GM21367 (cell line): ENCODE measurements around the gene FOXR1.
"Not testable (repeated sequence)": the region's sequence is repeated elsewhere in the genome, so short reads cannot be mapped to it uniquely, and the experiment has no call there.

ENCODE experiments used
- ATAC-seq: cut with Tn5 transposase; IDR thresholded peaks from one replicate; pipeline ENCODE4 v1.9.1; 2021; ENCODE audit not compliant: unreplicated experiment

FOXR1 gene

GRCh38 chr11:118996926-118997626 is 25.5 kb downstream of the FOXR1 start:
- no peak for ATAC-seq

- peak; percentile 85 for ATAC-seq
Measured at GRCh38 chr11:118997627-118998387, 26.2 kb downstream of the FOXR1 start, which contains the start of gene CENATAC. Gene CENATAC (plus strand): TSS chr11:118998138. CDS start chr11:118998198, 60 bp downstream.

- ATAC-seq = peak; percentile 13
Measured at GRCh38 chr11:118998388-118998717, 26.8 kb downstream of the FOXR1 start.

DNA sequence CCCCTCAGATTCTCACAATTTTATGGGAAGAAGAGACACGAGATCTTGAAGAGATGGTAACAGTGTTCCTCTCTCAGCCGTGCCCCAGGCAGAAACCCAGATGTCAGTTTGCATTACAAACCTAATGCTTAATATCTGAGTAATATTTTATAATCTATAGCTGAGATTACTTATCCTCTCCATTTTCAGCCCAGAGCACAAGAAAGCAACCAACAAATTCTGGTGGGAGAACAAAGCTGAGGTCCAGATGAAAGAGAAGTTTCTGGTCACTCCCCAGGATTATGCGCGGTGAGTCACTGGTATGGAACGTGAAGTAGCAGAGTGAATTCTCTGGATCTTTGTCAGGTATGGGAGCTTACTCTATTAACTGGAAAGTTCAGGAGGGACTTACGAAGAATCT is 27.3 kb downstream of the FOXR1 start:
- no peak for ATAC-seq

DNA sequence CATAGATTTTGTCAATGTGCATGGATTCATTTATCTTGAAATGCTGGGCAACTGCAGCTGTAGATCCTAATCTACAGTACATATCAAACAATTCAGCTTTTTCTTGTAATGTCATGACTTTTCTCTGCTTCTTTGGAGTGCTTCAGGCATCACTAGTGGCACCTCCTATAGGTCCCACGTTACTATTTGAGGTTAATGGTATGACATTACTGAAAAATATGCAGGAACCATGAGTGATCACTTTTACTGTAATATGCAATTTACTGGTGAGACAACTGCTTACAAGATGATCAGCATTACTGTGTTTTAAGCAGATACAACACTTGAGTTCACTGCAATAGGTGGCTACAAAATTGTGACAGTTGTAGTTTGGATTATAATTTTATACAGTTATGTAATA is 29.3 kb downstream of the FOXR1 start:
- no peak for ATAC-seq

GRCh38 chr11:119006656-119007055 is 35.1 kb downstream of the FOXR1 start:
- no peak for ATAC-seq

DNA sequence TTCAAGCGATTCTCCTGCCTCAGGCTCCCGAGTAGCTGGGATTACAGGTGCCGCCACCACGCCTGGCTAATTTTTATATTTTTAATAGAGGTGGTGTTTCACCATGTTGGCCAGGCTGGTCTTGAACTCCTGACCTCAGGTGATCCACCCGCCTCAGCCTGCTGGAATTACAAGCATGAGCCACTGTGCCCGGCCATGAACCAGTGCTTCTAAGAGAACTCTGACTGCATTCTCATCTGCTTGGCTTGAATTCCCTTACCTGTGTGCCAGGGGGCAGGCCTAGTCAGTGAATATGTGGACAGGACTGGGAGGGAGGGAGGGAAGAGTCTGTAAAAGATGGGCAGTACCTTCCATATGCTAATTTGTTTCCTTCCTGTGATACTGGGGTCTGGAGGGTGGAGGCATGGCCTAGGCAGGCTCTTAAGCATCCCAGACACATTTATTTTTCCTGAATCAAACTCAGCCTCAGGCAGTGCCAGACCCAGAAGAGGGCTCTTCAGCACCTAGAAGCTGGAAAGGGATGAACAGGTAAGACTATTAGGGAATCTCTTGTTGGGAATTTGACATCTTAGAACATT is 40.0 kb downstream of the FOXR1 start:
- ATAC-seq = no peak

GRCh38 chr11:119012629-119013170 is 41.1 kb downstream of the FOXR1 start:
- ATAC-seq = no peak

- no peak for ATAC-seq
Measured at GRCh38 chr11:119014209-119014924, 42.8 kb downstream of the FOXR1 start.

DNA sequence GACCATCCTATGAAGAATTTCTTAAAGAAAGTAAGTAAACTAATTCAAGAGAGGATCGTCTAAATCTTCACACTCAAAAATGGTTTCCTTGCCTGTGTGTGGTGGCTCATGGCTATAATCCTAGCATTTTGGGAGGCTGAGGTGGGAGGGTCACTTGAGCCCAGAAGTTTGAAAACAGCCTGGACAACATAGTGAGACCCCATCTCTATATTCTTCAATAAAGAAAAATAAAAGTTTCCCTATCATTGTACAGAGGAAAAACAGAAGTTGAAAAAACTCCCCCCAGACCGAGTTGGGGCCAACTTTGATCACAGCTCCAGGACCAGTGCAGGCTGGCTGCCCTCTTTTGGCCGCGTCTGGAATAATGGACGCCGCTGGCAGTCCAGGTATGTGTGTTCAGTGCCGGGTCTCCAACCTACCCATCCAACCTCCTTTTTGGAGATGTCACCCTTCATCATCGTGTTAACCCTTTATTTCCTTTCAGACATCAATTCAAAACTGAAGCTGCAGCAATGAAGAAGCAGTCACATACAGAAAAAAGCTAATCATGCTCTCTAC is 43.6 kb downstream of the FOXR1 start:
- ATAC-seq = no peak

DNA sequence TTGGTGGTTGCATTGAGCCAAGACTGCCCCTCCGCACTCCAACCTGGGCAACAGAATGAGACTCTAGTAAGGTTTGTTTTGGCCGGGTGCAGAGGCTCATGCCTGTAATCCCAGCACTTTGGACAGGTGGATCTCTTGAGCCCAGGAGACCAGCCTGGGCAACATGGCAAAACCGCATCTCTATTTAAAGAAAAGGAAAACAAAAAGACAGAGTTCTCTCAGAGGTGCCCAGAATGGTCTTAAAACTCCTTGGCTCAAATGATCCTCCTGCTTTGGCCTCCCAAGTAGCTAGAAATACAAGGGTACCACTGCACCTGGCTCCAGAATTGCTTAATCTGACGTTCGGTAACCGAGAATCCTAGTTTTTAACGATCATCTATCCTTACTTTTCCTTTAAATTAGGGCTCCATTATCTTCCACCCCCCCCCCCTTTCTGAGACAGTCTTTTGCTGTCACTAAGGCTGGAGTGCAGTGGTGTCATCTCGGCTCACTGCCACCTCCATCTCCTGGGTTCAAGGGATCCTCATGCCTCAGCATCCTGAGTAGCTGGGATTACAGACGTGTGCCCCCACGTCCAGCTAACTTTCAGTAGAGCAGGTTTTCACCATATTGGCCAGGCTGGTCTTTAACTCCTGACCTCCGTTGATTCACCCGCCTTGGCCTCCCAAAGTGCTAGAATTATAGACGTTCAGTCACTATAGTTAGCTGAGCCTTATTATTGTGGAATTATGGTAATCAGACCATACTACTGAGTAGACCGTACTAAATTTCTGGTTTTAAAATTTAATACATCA is 44.9 kb downstream of the FOXR1 start:
- ATAC-seq = no peak

DNA sequence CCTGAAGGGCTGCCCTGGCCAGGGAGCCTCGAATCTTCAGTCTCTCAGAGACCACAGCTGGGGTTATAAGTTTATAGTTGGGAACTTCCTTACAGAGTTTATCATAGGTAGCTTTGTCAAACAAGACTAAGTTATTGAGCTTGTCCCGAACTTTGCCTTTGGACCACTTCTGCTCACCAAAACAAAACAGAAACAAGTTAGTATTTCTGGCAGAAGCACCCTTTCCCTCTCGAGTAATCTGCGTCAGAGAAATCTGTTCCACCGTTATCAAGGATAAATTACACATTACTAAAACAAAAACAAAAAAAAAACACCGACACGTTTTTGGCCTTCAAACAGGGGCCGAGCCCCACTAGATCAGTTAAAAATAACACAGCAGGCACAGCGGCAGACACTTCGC is 45.8 kb downstream of the FOXR1 start:
- ATAC-seq = not testable (repeated sequence)

DNA sequence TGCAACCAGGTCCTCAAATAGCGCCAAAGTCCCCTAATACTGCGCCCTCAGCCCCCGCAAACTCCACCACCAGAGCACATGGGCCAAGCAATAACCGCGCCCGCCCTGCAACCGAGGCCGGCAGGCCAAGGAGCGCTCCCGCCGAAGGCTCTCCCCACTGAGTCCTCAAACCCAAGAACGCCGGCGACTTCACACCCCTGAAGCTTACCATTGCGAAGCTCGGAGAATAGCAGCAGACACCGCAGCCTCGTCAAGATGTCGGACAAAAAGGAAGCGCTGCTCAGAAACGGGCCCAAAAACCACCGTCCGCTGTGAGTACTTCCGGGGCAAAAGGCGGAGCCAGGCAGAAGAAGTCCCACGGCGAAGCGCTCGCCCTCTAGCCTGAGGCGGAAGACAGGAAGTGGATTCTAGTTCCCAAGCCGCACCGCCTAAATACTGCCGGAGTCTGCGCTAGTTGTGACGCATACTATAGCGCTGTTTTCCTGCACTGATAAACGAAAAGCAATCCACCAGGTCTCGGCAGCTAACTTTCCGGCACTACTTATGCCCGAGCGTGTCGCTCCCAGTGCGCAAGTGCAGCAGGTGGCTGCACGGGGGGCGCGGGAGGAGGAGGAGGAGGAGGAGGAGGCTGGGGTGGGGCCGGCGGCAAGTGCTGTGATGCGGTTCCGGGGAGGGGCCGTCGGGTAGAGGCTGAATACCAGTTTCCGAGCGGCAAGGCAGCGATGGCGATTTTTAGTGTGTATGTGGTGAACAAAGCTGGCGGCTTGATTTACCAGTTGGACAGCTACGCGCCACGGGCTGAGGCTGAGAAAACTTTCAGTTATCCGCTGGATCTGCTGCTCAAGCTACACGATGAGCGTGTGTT is 46.7 kb downstream of the FOXR1 start, which contains the start of the genes RPS25 and TRAPPC4:
Gene RPS25, minus strand, starts transcription at position 270 of the 865 bp plus-strand sequence. Its CDS starts 59 bp downstream, at position 211.
Gene TRAPPC4, plus strand, starts transcription at position 693 of the 865 bp plus-strand sequence. Its CDS starts 30 bp downstream, at position 723.
- peak; percentile 75 for ATAC-seq

- no peak for ATAC-seq
Measured at GRCh38 chr11:119019996-119020395, 48.4 kb downstream of the FOXR1 start.

- no peak for ATAC-seq
Measured at GRCh38 chr11:119021631-119022030, 50.1 kb downstream of the FOXR1 start.

GRCh38 chr11:119023741-119024140 is 52.2 kb downstream of the FOXR1 start:
- ATAC-seq = no peak

- ATAC-seq = no peak
Measured at GRCh38 chr11:119024430-119025098, 53.0 kb downstream of the FOXR1 start.

DNA sequence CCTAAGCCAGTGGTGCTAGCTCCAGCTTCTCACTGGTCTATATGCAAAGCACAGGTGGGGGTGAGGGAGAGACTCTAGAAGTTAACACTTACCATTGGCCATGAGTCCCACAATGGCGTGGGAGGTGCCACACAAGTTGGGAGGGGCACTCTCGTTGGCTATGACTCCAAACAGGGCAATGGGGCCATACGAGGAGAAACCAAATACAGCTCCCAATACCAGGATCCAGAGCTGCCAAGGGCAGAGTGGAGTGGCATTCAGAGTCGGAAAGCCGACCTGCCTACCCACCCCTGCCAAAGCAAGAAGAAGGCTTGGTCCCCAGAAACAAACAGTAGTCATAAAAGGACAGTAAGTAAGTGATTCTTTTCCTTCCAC is 53.5 kb downstream of the FOXR1 start:
- no peak for ATAC-seq
